ENCODE measurements around the gene HPSE2.
A peak's percentile ranks its signal among the peaks of the same experiment; 100 is the strongest.

The HPSE2 gene

DNA sequence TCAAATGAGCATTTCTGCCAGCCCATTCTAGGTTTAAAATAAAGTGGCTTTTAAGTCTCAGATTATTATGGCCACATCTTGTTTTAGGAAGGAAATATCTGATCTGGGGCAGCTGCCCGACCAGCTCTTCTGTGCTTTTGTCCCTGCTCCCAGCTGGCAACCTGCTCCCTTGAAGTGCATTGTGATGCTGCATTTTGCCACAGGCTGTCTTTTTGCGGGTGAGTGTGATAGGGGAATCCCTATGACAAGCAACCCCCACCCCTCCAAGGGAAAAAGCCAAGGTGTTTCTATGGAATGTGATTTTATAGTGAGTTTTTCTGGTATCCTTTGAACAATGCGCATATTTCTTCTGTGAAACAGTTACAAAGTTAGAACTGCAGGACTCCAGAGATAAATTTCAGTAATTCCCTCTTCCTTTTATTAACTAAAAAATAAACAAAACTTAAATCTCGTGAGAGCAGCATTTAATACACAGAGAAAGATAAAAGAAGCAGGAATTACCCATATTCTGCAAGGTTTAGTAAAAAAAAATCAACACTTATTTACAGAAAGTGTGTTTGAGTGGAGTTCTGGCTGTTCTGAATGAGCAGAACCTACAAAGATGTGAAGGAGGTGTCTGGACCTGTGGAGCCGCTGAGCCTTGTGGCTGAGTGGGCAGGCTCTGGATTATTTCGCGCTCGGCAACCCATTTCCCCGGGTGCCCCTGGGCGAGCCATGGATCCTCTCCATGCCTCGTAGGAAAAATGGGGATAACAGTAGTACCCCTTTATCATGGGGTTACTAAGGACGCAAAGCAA is 778.8 kb downstream of the HPSE2 start:
- DNase-seq (ENCODE audit: extremely low read depth, low read depth): no peak
- TF ChIP-seq, protein P1, sequence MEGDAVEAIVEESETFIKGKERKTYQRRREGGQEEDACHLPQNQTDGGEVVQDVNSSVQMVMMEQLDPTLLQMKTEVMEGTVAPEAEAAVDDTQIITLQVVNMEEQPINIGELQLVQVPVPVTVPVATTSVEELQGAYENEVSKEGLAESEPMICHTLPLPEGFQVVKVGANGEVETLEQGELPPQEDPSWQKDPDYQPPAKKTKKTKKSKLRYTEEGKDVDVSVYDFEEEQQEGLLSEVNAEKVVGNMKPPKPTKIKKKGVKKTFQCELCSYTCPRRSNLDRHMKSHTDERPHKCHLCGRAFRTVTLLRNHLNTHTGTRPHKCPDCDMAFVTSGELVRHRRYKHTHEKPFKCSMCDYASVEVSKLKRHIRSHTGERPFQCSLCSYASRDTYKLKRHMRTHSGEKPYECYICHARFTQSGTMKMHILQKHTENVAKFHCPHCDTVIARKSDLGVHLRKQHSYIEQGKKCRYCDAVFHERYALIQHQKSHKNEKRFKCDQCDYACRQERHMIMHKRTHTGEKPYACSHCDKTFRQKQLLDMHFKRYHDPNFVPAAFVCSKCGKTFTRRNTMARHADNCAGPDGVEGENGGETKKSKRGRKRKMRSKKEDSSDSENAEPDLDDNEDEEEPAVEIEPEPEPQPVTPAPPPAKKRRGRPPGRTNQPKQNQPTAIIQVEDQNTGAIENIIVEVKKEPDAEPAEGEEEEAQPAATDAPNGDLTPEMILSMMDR (IDR thresholded peaks at IDR 0.05; ENCODE audit: low read depth, low read length): no peak

DNA sequence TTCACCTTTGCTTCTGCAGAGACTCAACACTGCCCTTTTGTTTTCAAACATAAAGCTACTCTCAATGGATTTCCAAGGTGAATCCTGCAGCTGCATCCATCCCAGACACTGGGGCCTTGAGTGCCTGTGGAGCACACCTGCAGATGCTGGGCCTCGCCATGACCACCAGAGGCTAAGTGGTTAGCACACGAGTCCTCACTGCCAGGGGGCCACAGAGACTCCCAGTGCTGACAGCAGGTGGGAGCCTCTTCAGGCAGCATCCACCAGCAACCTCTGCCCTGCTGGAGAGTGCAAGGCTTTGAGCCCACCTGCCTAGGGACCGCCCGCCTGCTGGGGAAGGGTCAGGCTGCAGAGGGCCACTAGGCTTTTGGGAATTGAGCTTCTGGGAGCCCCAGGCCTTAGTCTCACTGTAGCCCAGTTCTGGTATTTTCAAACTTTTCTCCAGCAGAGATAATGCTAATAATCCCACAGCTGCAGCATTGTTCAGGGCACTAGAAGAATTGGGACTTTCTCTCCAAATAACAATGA is 779.5 kb downstream of the HPSE2 start:
- DNase-seq (ENCODE audit: extremely low read depth, low read depth): no peak
- TF ChIP-seq, protein P1 (IDR thresholded peaks at IDR 0.05; ENCODE audit: low read depth, low read length): no peak

DNA sequence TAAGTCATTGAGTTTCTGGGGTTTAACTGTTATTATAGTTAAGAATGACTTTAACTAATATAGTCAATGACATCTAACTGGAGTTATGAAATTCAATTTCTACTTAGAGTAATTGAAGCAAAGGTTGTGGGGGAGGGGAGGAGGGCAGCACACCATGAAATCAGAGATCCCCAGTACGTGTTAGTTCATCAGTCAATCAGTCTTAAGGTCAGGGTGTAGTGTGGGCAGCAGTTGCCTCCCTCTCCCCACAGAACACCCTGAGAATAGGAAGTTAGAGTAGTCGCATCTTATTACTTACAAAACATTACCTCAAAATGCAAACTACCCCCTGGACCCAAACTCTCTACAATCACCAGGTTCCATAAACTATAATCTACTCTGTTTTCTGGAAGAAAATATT is 781.9 kb downstream of the HPSE2 start:
- TF ChIP-seq, protein P1 (IDR thresholded peaks at IDR 0.05; ENCODE audit: low read depth, low read length): no peak

DNA sequence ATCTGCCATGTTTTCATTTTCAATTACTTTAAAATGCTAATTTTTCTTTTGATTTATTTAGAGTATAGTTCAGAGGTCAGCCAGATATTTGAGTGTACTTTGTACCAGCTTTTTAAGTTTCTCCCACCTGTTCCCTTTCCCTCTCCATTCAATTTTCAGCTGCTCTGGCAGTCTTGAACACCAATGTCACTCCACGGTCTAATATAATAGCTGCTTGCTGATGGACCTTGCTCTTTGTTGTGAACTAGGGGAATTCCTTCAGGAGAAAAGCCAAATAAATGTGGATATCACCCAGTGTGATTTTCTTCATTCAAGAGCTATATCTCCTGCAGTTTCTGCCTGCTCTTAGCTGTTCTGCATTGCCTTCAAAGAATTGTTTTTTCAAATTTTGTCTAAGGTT is 785.0 kb downstream of the HPSE2 start:
- no peak for DNase-seq (ENCODE audit: extremely low read depth, low read depth)
- TF ChIP-seq, protein P1 (IDR thresholded peaks at IDR 0.05; ENCODE audit: low read depth, low read length): no peak

More for the DNA sequence above, 781.9 kb downstream of the HPSE2 start:
- DNase-seq (ENCODE audit: extremely low read depth, low read depth): no peak

DNA sequence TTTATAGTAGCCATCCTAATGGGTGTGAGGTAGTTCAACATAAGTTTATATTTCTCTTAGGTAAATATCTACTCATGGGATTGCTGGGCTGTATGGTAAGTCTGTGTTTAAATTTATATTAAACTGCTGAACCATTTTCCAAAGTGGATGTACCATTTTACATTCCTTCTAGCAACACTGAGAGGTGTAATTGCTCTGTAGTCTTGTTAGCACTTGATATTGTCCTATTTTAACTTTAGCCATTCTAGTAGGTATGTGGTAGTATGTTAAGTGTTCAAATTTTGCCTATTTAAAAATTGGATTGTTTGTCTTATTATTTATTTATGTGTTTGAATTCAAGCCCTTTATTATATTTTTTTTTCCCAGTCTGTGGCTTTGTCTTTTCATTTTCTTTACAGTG is 786.4 kb downstream of the HPSE2 start:
- no peak for DNase-seq (ENCODE audit: extremely low read depth, low read depth)
- TF ChIP-seq, protein P1 (IDR thresholded peaks at IDR 0.05; ENCODE audit: low read depth, low read length): no peak

DNA sequence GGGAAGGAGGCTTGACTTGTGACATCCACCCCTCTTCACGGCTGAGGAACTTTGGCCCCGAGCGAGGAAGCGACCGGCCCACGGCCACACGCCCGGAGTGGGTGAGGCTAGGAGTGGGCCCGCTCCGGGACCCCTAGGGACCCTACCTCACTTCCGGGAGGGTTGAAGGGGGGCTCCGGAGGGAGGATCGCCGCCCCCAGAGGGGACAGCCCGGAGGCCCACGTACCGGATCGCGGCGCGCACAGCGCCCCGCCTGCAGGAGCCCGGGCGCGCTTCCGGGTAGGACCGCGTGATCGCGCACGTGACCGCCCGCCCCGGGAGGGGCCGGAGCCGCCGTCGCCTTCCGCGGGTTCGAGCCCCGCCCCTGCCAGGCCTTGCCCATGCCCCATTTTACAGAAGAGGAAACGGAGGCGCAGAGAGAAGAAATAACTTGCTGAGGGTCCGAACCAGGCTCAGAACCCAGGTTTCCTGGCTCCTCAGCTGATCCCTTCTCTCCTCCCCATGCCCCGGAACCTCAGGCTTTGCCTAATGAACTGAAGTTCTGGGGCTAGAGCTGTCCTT is 788.9 kb downstream of the HPSE2 start, which contains the start of gene HPS1:
Gene HPS1 (minus strand): TSS at position 275 of the 561 bp plus-strand sequence. CDS start 3,695 bp downstream, outside the sequence.
- DNase-seq (ENCODE audit: extremely low read depth, low read depth): peak; percentile 39
- TF ChIP-seq, protein P1 (IDR thresholded peaks at IDR 0.05; ENCODE audit: low read depth, low read length): no peak

DNA sequence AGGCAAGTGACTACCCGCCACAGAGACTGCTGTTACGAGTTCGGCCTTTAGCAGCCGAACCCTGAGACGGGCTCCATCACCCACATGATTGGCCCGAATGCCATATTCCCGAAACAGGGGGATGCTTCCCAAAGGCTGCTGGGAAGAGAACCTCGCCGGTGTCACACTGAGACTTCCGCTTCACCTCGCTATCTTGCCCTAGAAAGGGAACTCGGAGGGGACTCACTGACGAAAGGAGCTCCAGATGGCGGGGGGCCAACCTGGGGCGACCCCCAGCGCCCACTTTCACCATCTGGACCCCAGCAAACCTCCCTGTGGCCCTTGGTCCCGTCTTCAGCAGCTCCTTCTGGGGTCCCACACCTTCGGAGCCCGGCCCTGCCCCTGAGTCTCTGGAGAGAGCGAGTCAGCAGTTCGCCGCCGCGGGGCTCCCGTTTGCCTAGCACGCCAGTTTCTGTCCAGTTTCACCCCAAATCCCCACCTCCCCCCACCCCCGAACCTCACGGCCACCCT is 789.4 kb downstream of the HPSE2 start:
- no peak for DNase-seq (ENCODE audit: extremely low read depth, low read depth)
- TF ChIP-seq, protein P1 (IDR thresholded peaks at IDR 0.05; ENCODE audit: low read depth, low read length): no peak
